GM12865 (cell line): ENCODE results near the gene TBC1D20.
"Not testable (repeated sequence)": the region's sequence is repeated elsewhere in the genome, so short reads cannot be mapped to it uniquely, and the experiment has no call there.

Source experiments
- DNase-seq: peaks from one replicate; pipeline ENCODE4 v3.0.0; 2010; ENCODE audit warnings: low read depth
- H3K4me3 ChIP-seq: 2 replicates; pipeline ENCODE4 v1.5.1; 2011; ENCODE audit warnings: mild to moderate bottlenecking, low read depth, low read length, control low read depth
- TF ChIP-seq, protein P1 (sequence below): IDR thresholded peaks from 2 replicates; pipeline ENCODE4 v1.5.1; 2011; ENCODE audit warnings: low read length, control low read depth, low read depth, inconsistent platforms; ENCODE audit not compliant: insufficient read depth; ENCODE audit errors: missing control alignments

TBC1D20 gene

DNA sequence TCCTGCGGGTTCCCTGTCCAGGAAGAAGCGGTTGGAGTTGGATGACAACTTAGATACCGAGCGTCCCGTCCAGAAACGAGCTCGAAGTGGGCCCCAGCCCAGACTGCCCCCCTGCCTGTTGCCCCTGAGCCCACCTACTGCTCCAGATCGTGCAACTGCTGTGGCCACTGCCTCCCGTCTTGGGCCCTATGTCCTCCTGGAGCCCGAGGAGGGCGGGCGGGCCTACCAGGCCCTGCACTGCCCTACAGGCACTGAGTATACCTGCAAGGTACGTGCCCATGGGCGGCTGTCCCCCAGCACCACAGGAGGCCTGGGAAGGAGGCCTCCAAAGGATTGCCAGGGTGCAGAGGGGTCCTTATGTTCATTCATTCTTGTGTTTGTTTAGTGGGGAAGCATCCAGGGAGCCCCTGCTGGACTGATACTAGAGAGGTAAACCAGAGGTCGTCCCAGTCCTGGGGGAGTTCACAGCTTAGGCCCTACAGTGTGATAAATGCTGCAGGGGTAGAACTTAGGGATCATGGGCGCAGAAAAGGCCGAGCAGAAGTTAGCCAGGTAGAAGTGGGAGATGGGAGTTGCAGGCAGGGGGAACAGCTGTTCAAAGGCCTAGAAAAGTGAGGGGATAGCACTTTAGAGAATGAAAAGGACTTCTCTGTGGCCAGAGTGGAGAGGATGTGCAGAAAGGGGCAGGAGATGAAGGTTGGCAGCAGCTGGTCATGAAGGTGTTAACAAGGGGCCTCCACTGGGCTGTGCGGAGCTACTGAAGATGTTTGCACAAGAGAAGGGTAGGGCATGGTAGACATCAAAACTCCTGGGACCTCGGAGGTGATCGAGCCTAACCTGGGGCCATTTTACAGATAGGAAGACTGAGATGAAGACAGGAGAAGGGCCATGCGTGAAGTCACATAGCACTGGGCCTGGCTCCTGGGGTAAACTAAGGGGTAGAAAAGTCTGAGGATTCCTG, 74.0 kb downstream of the TBC1D20 start:
- TF ChIP-seq, protein P1, sequence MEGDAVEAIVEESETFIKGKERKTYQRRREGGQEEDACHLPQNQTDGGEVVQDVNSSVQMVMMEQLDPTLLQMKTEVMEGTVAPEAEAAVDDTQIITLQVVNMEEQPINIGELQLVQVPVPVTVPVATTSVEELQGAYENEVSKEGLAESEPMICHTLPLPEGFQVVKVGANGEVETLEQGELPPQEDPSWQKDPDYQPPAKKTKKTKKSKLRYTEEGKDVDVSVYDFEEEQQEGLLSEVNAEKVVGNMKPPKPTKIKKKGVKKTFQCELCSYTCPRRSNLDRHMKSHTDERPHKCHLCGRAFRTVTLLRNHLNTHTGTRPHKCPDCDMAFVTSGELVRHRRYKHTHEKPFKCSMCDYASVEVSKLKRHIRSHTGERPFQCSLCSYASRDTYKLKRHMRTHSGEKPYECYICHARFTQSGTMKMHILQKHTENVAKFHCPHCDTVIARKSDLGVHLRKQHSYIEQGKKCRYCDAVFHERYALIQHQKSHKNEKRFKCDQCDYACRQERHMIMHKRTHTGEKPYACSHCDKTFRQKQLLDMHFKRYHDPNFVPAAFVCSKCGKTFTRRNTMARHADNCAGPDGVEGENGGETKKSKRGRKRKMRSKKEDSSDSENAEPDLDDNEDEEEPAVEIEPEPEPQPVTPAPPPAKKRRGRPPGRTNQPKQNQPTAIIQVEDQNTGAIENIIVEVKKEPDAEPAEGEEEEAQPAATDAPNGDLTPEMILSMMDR, result no peak
- no peak for DNase-seq
- no peak overlapping the region for H3K4me3 ChIP-seq

- no peak for DNase-seq
- TF ChIP-seq, protein P1, result no peak
- no peak overlapping the region for H3K4me3 ChIP-seq
Observed at GRCh38 chr20:387520-387919, 74.8 kb downstream of the TBC1D20 start.

DNA sequence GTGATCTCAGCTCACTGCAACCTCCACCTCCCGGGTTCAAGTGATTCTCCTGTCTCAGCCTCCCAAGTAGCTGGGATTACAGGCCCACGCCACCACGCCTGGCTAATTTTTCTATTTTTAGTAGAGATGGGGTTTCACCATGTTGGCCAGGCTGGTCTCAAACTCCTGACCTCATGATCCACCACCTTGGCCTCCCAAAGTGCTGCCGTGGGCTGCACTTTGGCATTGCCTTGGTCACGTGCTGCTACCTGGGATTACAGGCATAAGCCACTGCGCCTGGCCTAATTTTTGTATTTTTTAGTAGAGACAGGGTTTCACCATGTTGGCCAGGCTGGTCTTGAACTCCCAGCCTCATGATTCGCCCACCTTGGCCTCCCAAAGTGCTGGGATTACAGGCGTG, 75.7 kb downstream of the TBC1D20 start:
- DNase-seq, H3K4me3 ChIP-seq: not testable (repeated sequence)
